Measurements from ENCODE around the gene KCMF1.

The KCMF1 gene

DNA sequence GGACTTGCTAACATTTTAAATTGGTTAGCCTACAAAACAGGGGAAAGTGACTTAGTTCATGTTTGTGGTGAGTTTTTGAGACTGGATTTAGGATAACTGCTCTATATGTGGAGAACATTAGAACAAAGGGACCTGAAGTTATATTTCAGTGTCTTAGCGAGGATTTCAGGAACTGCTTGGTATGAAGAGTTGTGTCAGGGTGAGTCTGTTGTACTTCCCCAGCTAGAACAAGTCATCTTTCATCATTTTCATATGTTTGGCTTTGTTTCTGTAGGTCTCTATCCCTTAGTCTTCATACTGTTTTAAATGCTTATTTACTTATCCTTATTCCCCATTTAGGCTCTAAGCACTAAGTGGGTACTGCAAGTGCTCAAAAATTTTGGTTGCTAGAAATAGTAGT, 41.9 kb downstream of the KCMF1 start:
- in situ Hi-C loops (cut with MboI; ENCODE audit: low pct_unique_long_range_greater_than_20kb, low sequenced_read_pairs): no loop called here
- DNase-seq: no peak

- DNase-seq: no peak
- in situ Hi-C loops (cut with MboI; ENCODE audit: low pct_unique_long_range_greater_than_20kb, low sequenced_read_pairs): no loop called here
Measured at GRCh38 chr2:85015653-85016360, 44.8 kb downstream of the KCMF1 start.

GRCh38 chr2:85016446-85016845, 45.5 kb downstream of the KCMF1 start:
- DNase-seq: peak; percentile 29
- in situ Hi-C loops (cut with MboI; ENCODE audit: low pct_unique_long_range_greater_than_20kb, low sequenced_read_pairs): no loop called here

DNA sequence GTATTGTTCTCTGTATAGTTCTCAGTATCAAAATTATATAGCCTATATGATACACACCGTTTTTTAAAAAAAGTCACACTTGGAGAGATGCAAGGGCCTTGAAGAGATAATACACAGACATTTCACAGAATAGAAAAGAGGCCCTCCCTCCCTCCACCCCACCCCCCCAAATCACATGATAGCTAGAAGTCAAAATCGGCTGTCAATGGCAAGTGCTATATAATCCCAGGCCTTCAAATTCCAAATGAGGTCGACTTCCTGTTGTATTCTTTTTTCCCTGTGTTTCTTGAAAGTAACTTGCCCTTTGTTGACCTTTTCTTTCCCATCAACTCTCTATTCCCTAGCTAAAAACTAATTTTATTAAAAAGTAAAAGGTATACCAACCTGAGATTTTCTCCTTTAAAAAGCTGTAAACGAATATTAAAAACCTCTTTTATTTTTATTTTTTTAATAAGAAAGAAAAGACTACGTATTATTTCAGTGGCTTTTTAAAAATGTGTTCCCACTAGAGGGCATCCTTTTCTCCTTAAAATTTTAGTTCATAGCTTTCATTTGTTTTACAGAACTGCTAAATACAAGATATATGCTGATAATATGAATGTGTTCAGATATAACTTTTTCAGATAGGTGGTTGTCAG, 46.6 kb downstream of the KCMF1 start:
- in situ Hi-C loops (cut with MboI; ENCODE audit: low pct_unique_long_range_greater_than_20kb, low sequenced_read_pairs): no loop called here
- DNase-seq: peak; percentile 47

DNA sequence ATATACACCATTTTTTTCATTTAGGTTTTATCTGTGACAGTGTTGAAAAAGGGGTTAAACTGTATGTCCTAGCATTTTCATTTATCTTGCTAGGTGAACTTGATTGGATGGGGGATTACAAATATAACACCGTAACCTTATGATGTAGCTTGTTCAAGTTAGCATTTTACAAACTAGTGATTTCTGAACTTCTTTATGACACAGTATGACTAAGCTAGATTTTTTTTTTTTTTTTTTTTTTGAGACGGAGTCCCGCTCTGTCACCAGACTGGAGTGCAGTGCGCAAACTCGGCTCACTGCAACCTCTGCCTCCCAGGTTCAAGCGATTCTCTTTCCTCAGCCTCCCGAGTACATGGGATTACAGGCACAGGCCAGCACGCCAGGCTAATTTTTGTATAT, 47.1 kb downstream of the KCMF1 start:
- DNase-seq: no peak
- in situ Hi-C loops (cut with MboI; ENCODE audit: low pct_unique_long_range_greater_than_20kb, low sequenced_read_pairs): no loop called here

DNA sequence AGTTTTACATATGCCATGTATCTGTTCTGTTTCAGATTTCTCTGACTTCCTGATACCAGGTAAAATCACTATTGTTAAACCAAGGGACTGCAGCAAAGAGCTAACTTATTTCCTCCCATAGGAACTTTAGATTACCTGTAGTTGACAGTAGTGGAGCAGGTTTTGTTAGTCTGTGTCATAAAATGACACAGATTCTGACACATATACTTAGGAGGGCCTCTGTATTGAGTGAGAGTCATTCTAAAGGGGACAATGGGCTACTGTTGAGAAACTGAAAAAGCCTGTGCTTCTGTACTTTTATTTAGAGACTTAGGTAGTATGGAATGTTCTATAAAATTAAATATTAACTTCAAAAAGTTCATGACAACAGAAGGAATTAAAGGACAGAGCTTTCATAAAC, 48.2 kb downstream of the KCMF1 start:
- no peak for DNase-seq
- in situ Hi-C loops (cut with MboI; ENCODE audit: low pct_unique_long_range_greater_than_20kb, low sequenced_read_pairs): no loop called here

DNA sequence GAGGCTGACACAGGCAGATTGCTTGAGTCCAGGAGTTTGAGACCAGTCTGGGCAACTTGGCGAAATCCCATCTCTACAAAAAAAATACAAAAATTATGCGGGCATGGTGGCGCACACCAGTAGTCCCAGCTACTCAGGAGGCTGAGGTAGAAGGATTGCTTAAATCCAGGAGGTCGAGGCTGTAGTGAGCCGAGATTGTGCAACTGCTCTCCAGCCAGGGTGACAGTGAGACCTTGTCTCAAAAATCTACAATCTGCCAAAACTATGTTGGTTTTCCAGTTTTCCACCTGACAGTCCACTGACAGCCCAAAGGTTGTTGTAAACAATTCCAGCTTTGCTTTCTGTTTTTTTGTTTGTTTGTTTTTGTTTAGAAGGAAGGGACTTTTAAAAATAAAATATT, 51.3 kb downstream of the KCMF1 start:
- in situ Hi-C loops (cut with MboI; ENCODE audit: low pct_unique_long_range_greater_than_20kb, low sequenced_read_pairs): no loop called here
- no peak for DNase-seq

DNA sequence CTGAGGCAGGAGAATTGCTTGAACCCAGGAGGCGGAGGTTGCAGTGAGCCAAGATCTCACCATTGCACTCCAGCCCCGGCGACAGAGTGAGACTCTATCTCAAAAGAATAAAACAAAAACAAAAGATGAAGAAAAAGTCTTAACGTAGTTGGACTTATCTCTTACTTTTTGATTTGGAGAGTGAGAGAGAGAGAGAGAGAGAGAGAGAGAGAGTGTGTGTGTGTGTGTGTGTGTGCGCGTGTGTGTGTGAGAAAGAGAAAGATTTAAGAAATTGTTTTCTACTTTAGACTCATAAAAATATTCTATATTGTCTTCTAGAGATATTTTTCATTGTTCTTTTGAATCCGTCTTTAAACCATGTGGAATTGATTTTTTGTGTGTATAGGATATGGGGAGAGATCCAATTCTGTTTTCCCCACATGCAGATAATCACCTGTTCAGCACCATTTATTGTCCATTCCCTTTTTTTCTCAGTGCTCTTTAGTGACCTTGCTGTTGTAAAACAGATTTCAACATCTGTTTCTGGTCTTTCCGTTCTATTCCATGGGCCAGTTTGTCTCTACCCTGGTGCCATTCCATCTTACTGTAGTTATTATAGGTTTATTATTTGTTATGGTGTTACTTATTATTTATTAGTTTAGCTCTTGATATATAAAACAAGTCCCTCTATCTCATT, 53.5 kb downstream of the KCMF1 start:
- in situ Hi-C loops (cut with MboI; ENCODE audit: low pct_unique_long_range_greater_than_20kb, low sequenced_read_pairs): no loop called here
- DNase-seq: no peak

DNA sequence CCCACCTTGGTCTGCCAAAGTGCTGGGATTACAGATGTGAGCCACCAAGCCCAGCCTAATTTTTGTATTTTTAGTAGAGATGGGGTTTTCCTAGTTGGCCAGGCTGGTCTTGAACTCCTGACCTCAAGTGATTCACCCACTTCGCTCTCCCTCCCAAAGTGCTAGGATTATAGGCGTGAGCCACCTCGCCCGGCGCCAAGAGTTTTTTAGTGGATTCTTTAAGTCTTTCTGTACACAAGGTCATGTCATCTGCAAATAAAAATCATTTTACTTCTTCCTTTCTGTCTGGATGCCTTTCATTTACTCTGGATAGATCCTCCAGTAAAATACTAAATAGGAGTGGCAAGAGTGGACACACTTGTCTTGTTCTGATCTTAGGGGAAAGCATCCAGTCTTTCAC, 61.7 kb downstream of the KCMF1 start:
- DNase-seq: no peak
- in situ Hi-C loops (cut with MboI; ENCODE audit: low pct_unique_long_range_greater_than_20kb, low sequenced_read_pairs): no loop called here

GRCh38 chr2:85033388-85033787, 62.4 kb downstream of the KCMF1 start:
- no peak for DNase-seq
- in situ Hi-C loops (cut with MboI; ENCODE audit: low pct_unique_long_range_greater_than_20kb, low sequenced_read_pairs): no loop called here

- in situ Hi-C loops (cut with MboI; ENCODE audit: low pct_unique_long_range_greater_than_20kb, low sequenced_read_pairs): no loop called here
- DNase-seq: no peak
Measured at GRCh38 chr2:85034158-85034557, 63.2 kb downstream of the KCMF1 start.

- in situ Hi-C loops (cut with MboI; ENCODE audit: low pct_unique_long_range_greater_than_20kb, low sequenced_read_pairs): no loop called here
- no peak for DNase-seq
Measured at GRCh38 chr2:85037622-85038021, 66.7 kb downstream of the KCMF1 start.

- in situ Hi-C loops (cut with MboI; ENCODE audit: low pct_unique_long_range_greater_than_20kb, low sequenced_read_pairs): no loop called here
- no peak for DNase-seq
Measured at GRCh38 chr2:85042330-85042729, 71.4 kb downstream of the KCMF1 start.

GRCh38 chr2:85048534-85048933, 77.6 kb downstream of the KCMF1 start:
- in situ Hi-C loops (cut with MboI; ENCODE audit: low pct_unique_long_range_greater_than_20kb, low sequenced_read_pairs): no loop called here
- DNase-seq: no peak

DNA sequence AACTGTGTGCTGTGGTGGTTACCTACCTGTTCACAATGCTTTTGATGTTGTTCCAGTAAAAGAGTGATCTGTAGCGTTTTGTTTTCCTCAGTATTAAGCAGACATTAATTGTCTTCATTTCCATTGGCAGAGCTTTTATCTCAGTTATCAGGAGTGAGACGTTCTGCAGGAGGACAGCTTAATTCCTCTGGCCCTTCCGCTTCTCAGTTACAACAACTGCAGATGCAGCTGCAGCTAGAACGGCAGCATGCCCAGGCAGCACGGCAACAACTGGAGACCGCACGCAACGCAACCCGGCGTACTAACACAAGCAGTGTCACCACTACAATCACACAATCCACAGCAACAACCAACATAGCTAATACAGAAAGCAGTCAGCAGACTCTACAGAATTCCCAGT, 78.3 kb downstream of the KCMF1 start:
- DNase-seq: no peak
- in situ Hi-C loops (cut with MboI; ENCODE audit: low pct_unique_long_range_greater_than_20kb, low sequenced_read_pairs): no loop called here

GRCh38 chr2:85053802-85054201, 82.8 kb downstream of the KCMF1 start:
- in situ Hi-C loops (cut with MboI; ENCODE audit: low pct_unique_long_range_greater_than_20kb, low sequenced_read_pairs): loop anchor here (25.0 kb wide), 1 partner anchor 233 kb away; no protein-coding TSS in a partner anchor
- no peak for DNase-seq

DNA sequence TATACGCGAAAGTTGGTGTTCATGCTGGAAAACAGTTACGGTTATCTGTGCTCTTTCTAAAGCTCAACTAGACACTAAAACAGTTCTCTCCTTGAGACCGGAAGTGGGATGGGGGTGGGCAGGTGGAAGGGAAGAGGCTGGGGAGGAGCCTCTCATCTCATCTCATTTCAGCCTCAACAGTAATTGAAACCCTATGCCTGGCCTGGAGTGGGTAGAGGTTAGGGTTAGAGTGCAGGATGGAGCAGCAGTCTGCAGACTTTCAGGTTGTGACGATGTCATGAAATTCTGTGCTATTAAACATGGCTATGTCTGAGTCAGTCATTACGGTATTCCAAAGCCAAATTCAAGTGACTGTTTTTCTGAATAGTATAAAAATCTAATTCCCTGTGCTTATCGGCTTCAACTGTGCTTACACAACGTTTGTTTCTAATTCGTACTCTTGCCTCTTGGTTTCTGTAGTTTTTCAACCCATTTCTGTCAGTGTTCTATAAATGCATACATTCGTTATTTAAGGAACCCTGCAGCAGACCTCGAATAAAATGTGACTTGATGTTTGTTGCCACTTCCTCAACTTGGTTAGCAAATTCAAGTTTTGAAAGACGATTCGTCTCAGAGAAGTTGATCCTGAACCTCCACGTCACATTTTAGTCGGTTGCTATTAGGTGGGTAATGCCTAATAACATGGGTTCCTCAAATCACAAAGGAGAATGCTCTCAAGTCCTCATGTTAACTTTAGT, 86.4 kb downstream of the KCMF1 start:
- no peak for DNase-seq
- in situ Hi-C loops (cut with MboI; ENCODE audit: low pct_unique_long_range_greater_than_20kb, low sequenced_read_pairs): loop anchor here (25.0 kb wide), 1 partner anchor 230 kb away; no protein-coding TSS in a partner anchor

DNA sequence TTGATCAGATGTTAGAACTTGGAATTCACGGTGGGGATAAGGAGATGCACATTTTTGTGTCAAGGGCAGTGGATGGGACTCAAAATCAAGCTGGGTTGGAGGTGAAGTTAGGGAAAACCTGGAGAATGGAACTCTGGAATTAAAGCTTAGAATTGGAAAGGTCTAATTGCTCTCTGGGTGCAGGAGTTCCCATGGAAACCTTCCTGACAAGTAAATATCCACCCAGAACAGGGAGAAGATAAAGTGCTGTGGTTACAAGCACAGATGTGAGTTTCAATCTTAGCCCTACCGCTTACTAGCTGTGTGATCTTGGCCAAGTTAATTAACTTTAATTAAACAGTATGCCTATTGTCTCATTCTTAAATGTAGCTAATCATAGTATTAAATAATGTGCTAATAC, 90.9 kb downstream of the KCMF1 start:
- DNase-seq: no peak
- in situ Hi-C loops (cut with MboI; ENCODE audit: low pct_unique_long_range_greater_than_20kb, low sequenced_read_pairs): loop anchor here (25.0 kb wide), 1 partner anchor 225 kb away; no protein-coding TSS in a partner anchor

DNA sequence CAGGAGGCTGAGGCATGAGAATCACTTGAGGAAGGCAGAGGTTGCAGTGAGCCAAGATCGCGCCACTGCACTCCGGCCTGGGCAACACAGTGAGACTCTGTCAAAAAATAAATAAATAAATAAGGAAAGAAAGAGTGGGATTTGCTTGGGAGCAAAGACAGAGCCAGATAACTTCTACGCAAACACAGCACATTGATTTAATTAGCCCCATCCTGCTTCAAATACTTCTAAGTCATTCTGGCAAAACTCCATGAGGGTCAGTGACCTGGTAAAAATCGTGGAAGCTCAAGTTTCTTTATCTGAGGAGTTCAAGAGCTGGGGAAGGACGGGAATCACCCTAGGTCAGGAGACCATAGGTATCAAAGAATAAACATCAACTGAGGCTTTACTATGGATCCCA, 91.6 kb downstream of the KCMF1 start:
- DNase-seq: no peak
- in situ Hi-C loops (cut with MboI; ENCODE audit: low pct_unique_long_range_greater_than_20kb, low sequenced_read_pairs): loop anchor here (25.0 kb wide), 1 partner anchor 225 kb away; no protein-coding TSS in a partner anchor
